Measurements from ENCODE around the gene SULT1A3. TPM values are rescaled to one million over a fixed set of nuclear protein-coding genes. Genes with fewer than 3 reads are reported as not detected.

Gene SULT1A3
- 1.2 and 1.4 TPM in 2 replicates for total RNA-seq (ENCODE audit: low replicate concordance)

GRCh38 chr16:30199049-30199448 is at the start of gene SULT1A3:
Gene SULT1A3 (plus strand): TSS chr16:30199255. CDS start chr16:30200729, 1,474 bp downstream.

GRCh38 chr16:30183233-30184095 is 15.6 kb upstream of the SULT1A3 start, which contains the start of gene CORO1A:
Gene CORO1A (plus strand): TSS chr16:30183602. CDS start chr16:30185210, 1,608 bp downstream.

GRCh38 chr16:30193615-30194014 is 5.4 kb upstream of the SULT1A3 start, which contains the start of the genes BOLA2B and SLX1A:
Gene BOLA2B (minus strand): TSS chr16:30193666. CDS start chr16:30193595, 71 bp downstream.
Gene SLX1A (plus strand): TSS chr16:30193875. CDS start chr16:30194085, 210 bp downstream.

GRCh38 chr16:30248379-30248778 is 49.3 kb downstream of the SULT1A3 start, which contains the start of gene NPIPB13:
Gene NPIPB13 (minus strand): TSS chr16:30248479. CDS start chr16:30245573, 2,906 bp downstream.

Other genes starting within 250 kb of the SULT1A3 start
- 47.5 and 77.3 TPM in 2 replicates for gene TMEM219, start 237.2 kb upstream of the SULT1A3 start, total RNA-seq (ENCODE audit: low replicate concordance)
- 36.0 and 45.1 TPM in 2 replicates for gene TAOK2, start 225.4 kb upstream of the SULT1A3 start, total RNA-seq (ENCODE audit: low replicate concordance)
- 5.9 and 6.8 TPM in 2 replicates for gene HIRIP3, start 203.6 kb upstream of the SULT1A3 start, total RNA-seq (ENCODE audit: low replicate concordance)
- gene INO80E, start 203.0 kb upstream of the SULT1A3 start, total RNA-seq (ENCODE audit: low replicate concordance) = 11.5 and 13.8 TPM in 2 replicates
- gene DOC2A, start 188.2 kb upstream of the SULT1A3 start, total RNA-seq (ENCODE audit: low replicate concordance) = 0.08 and 0.23 TPM in 2 replicates
- not detected in 2 replicates for gene C16orf92, start 176.1 kb upstream of the SULT1A3 start, total RNA-seq (ENCODE audit: low replicate concordance)
- gene TLCD3B, start 168.0 kb upstream of the SULT1A3 start, total RNA-seq (ENCODE audit: low replicate concordance) = not detected in 2 replicates
- gene ALDOA, start 133.5 kb upstream of the SULT1A3 start, total RNA-seq (ENCODE audit: low replicate concordance) = 454 and 683 TPM in 2 replicates
- 243 and 256 TPM in 2 replicates for gene PPP4C, start 123.3 kb upstream of the SULT1A3 start, total RNA-seq (ENCODE audit: low replicate concordance)
- under 0.01 and 0.12 TPM in 2 replicates for gene TBX6, start 107.3 kb upstream of the SULT1A3 start, total RNA-seq (ENCODE audit: low replicate concordance)
- gene YPEL3, start 103.0 kb upstream of the SULT1A3 start, total RNA-seq (ENCODE audit: low replicate concordance) = 8.1 and 11.5 TPM in 2 replicates
- 0.60 and 4.4 TPM in 2 replicates for gene GDPD3, start 85.7 kb upstream of the SULT1A3 start, total RNA-seq (ENCODE audit: low replicate concordance)
- 27.1 and 40.4 TPM in 2 replicates for gene MAPK3, start 76.0 kb upstream of the SULT1A3 start, total RNA-seq (ENCODE audit: low replicate concordance)
- gene CORO1A, start 15.7 kb upstream of the SULT1A3 start, total RNA-seq (ENCODE audit: low replicate concordance) = 0.47 and 1.9 TPM in 2 replicates
- gene BOLA2B, start 5.6 kb upstream of the SULT1A3 start, total RNA-seq (ENCODE audit: low replicate concordance) = 23.3 and 43.5 TPM in 2 replicates
- gene SLX1A, start 5.4 kb upstream of the SULT1A3 start, total RNA-seq (ENCODE audit: low replicate concordance) = 6.2 and 39.7 TPM in 2 replicates
- 0.68 and 1.5 TPM in 2 replicates for gene NPIPB13, start 49.2 kb downstream of the SULT1A3 start, total RNA-seq (ENCODE audit: low replicate concordance)
- 25.4 and 31.0 TPM in 2 replicates for gene CD2BP2, start 156.1 kb downstream of the SULT1A3 start, total RNA-seq (ENCODE audit: low replicate concordance)
- gene TBC1D10B, start 171.2 kb downstream of the SULT1A3 start, total RNA-seq (ENCODE audit: low replicate concordance) = 16.8 and 18.7 TPM in 2 replicates
- not detected in 2 replicates for gene MYL11, start 175.5 kb downstream of the SULT1A3 start, total RNA-seq (ENCODE audit: low replicate concordance)
- 0.12 and 0.15 TPM in 2 replicates for gene SEPTIN1, start 183.3 kb downstream of the SULT1A3 start, total RNA-seq (ENCODE audit: low replicate concordance)
- 2.2 and 8.8 TPM in 2 replicates for gene ZNF48, start 196.2 kb downstream of the SULT1A3 start, total RNA-seq (ENCODE audit: low replicate concordance)
- gene ZNF771, start 208.4 kb downstream of the SULT1A3 start, total RNA-seq (ENCODE audit: low replicate concordance) = 8.3 and 9.2 TPM in 2 replicates
- gene DCTPP1, start 230.8 kb downstream of the SULT1A3 start, total RNA-seq (ENCODE audit: low replicate concordance) = 4.8 and 15.9 TPM in 2 replicates
- 12.4 and 19.2 TPM in 2 replicates for gene SEPHS2, start 246.6 kb downstream of the SULT1A3 start, total RNA-seq (ENCODE audit: low replicate concordance)

Data from smooth muscle cell of the coronary artery (primary cell).